IMR-90 (cell line): Measurements from ENCODE around the gene EBF3.

ENCODE experiments used
- BHLHE40 ChIP-seq: fragments of 150-350 bp; IDR thresholded peaks from 2 replicates; pipeline ENCODE4 v1.6.1; 2016; ENCODE audit warnings: mild to moderate bottlenecking, low read depth, low read length
- CEBPB ChIP-seq: IDR thresholded peaks from 2 replicates; pipeline ENCODE4 v1.6.1; 2012; ENCODE audit warnings: low read depth, low read length, improper control_type of control experiment
- ELK1 ChIP-seq: fragments of 150-350 bp; IDR thresholded peaks from 2 replicates; pipeline ENCODE4 v1.6.1; 2016; ENCODE audit warnings: low read depth, mild to moderate bottlenecking, low read length, moderate library complexity, borderline replicate concordance
- FOS ChIP-seq: fragments of 150-350 bp; IDR thresholded peaks from 2 replicates; pipeline ENCODE4 v1.6.1; 2016; ENCODE audit warnings: low read depth, low read length
- MAFK ChIP-seq: IDR thresholded peaks from 2 replicates; pipeline ENCODE4 v1.6.1; 2012; ENCODE audit warnings: low read depth, low read length, improper control_type of control experiment
- MAZ ChIP-seq: IDR thresholded peaks from 2 replicates; pipeline ENCODE4 v1.6.1; 2012; ENCODE audit warnings: low read depth, mild to moderate bottlenecking, low read length, improper control_type of control experiment, moderate library complexity, borderline replicate concordance
- NFE2L2 ChIP-seq: fragments of 150-350 bp; IDR thresholded peaks from 2 replicates; pipeline ENCODE4 v1.6.1; 2016; ENCODE audit warnings: low read depth, mild to moderate bottlenecking, low read length
- POLR2A ChIP-seq: IDR thresholded peaks from 2 replicates; pipeline ENCODE4 v1.6.1; 2012; ENCODE audit warnings: mild to moderate bottlenecking, low read depth, low read length
- RAD21 ChIP-seq: IDR thresholded peaks from 2 replicates; pipeline ENCODE4 v1.6.1; 2012; ENCODE audit warnings: low read length, improper control_type of control experiment
- RFX5 ChIP-seq: IDR thresholded peaks from 2 replicates; pipeline ENCODE4 v1.8.0; 2012; ENCODE audit warnings: low read depth, mild to moderate bottlenecking, low read length, moderate library complexity
- TF ChIP-seq, protein P1 (sequence below): conservative IDR thresholded peaks from 2 replicates; pipeline ENCODE4 v1.5.1; 2012; ENCODE audit warnings: mild to moderate bottlenecking, low read depth, low read length, improper control_type of control experiment

GRCh38 chr10:129849452-129849750, 114.7 kb downstream of the EBF3 start:
- TF ChIP-seq, protein P1, sequence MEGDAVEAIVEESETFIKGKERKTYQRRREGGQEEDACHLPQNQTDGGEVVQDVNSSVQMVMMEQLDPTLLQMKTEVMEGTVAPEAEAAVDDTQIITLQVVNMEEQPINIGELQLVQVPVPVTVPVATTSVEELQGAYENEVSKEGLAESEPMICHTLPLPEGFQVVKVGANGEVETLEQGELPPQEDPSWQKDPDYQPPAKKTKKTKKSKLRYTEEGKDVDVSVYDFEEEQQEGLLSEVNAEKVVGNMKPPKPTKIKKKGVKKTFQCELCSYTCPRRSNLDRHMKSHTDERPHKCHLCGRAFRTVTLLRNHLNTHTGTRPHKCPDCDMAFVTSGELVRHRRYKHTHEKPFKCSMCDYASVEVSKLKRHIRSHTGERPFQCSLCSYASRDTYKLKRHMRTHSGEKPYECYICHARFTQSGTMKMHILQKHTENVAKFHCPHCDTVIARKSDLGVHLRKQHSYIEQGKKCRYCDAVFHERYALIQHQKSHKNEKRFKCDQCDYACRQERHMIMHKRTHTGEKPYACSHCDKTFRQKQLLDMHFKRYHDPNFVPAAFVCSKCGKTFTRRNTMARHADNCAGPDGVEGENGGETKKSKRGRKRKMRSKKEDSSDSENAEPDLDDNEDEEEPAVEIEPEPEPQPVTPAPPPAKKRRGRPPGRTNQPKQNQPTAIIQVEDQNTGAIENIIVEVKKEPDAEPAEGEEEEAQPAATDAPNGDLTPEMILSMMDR, result no peak
- TF ChIP-seq POLR2A (no peak), MAFK (no peak), RAD21 (no peak), BHLHE40 (no peak), CEBPB (no peak), ELK1 (no peak), NFE2L2 (no peak), RFX5 (no peak), FOS (no peak), MAZ (no peak)
